Activated CD4-positive, alpha-beta T cell treated with anti-CD3 and anti-CD28 coated beads, Interleukin-2, amount 10 ng/mL, durations not matched to agents 24 days and 14 days (primary cell): ENCODE results near the gene SSTR1. TPM values are rescaled to one million over a fixed set of nuclear protein-coding genes. Genes with fewer than 3 reads are reported as not detected.
"Not testable (repeated sequence)": the region's sequence is repeated elsewhere in the genome, so short reads cannot be mapped to it uniquely, and the experiment has no call there.

Experiments
- DNase-seq: peaks from one replicate; pipeline ENCODE4 v3.0.0; 2022
- H3K27ac Mint-ChIP-seq: one replicate; pipeline ENCODE4 v1.8.0; 2022; ENCODE audit warnings: mild to moderate bottlenecking, mixed read lengths
- H3K27me3 Mint-ChIP-seq: one replicate; pipeline ENCODE4 v1.8.0; 2022; ENCODE audit warnings: mixed read lengths
- H3K36me3 Mint-ChIP-seq: one replicate; pipeline ENCODE4 v1.8.0; 2022; ENCODE audit warnings: low read depth, mild to moderate bottlenecking, mixed read lengths
- H3K4me1 Mint-ChIP-seq: one replicate; pipeline ENCODE4 v1.8.0; 2021; ENCODE audit warnings: mixed read lengths
- H3K4me3 Mint-ChIP-seq: one replicate; pipeline ENCODE4 v1.8.0; 2022; ENCODE audit warnings: mild to moderate bottlenecking, moderate library complexity, mixed read lengths
- H3K9me3 Mint-ChIP-seq: one replicate; pipeline ENCODE4 v1.8.0; 2021; ENCODE audit warnings: mixed read lengths
- intact Hi-C: fragments of 100-400 bp; cut with micrococcal nuclease; formaldehyde crosslinking; loops from one replicate; pipeline ENCODE4 v1.15.1; 2023
- total RNA-seq: library from RNA; stranded (reverse); gene quantifications from 2 replicates; pipeline ENCODE4 v1.2.3, GENCODE V29; 2022

The SSTR1 gene
- total RNA-seq: not detected in 2 replicates

GRCh38 chr14:38207736-38208617, at the start of gene SSTR1:
SSTR1 (plus strand) TSS chr14:38207904; CDS start chr14:38209390, 1,486 bp downstream.
- peaks cover 57% of the 10 kb centered on the region for H3K27me3 Mint-ChIP-seq
- H3K36me3 Mint-ChIP-seq: peaks cover 2% of the 10 kb centered on the region
- H3K9me3 Mint-ChIP-seq: peaks cover 3% of the 10 kb centered on the region
- no peak for DNase-seq
- intact Hi-C loops: no loop called here
- no peak within 1 kb of the TSS for H3K27ac Mint-ChIP-seq
- H3K4me3 Mint-ChIP-seq: no peak within 1 kb of the TSS
- peaks cover 3% of the 10 kb centered on the region for H3K4me1 Mint-ChIP-seq

GRCh38 chr14:38158468-38158867, 49.2 kb upstream of the SSTR1 start:
- no peak overlapping the region for H3K27ac Mint-ChIP-seq
- no peaks in the 10 kb centered on the region for H3K36me3 Mint-ChIP-seq
- intact Hi-C loops: no loop called here
- H3K4me1 Mint-ChIP-seq: no peaks in the 10 kb centered on the region
- no peaks in the 10 kb centered on the region for H3K9me3 Mint-ChIP-seq
- H3K4me3 Mint-ChIP-seq: no peak overlapping the region
- peaks cover 2% of the 10 kb centered on the region for H3K27me3 Mint-ChIP-seq
- no peak for DNase-seq

- intact Hi-C loops: no loop called here
- no peaks in the 10 kb centered on the region for H3K36me3 Mint-ChIP-seq
- H3K27ac Mint-ChIP-seq: no peak overlapping the region
- H3K27me3 Mint-ChIP-seq: no peaks in the 10 kb centered on the region
- DNase-seq: no peak
- no peaks in the 10 kb centered on the region for H3K9me3 Mint-ChIP-seq
- no peaks in the 10 kb centered on the region for H3K4me1 Mint-ChIP-seq
- H3K4me3 Mint-ChIP-seq: no peak overlapping the region
These were observed 39.3 kb upstream of the SSTR1 start for GRCh38 chr14:38168416-38168815.

- Mint-ChIP-seq H3K27me3 (no peaks in the 10 kb centered on the region), H3K4me1 (no peaks in the 10 kb centered on the region), H3K4me3 (no peak overlapping the region), H3K9me3 (peaks cover 4% of the 10 kb centered on the region), H3K36me3 (no peaks in the 10 kb centered on the region), H3K27ac (no peak overlapping the region)
- intact Hi-C loops: no loop called here
- DNase-seq: no peak
These were observed 36.5 kb upstream of the SSTR1 start for GRCh38 chr14:38171197-38171596.

- H3K27me3 Mint-ChIP-seq: no peaks in the 10 kb centered on the region
- H3K4me3 Mint-ChIP-seq: no peak overlapping the region
- H3K4me1 Mint-ChIP-seq: no peaks in the 10 kb centered on the region
- intact Hi-C loops: no loop called here
- no peak for DNase-seq
- H3K9me3 Mint-ChIP-seq: peaks cover 7% of the 10 kb centered on the region
- no peak overlapping the region for H3K27ac Mint-ChIP-seq
- H3K36me3 Mint-ChIP-seq: no peaks in the 10 kb centered on the region
These were observed 33.0 kb upstream of the SSTR1 start for GRCh38 chr14:38174711-38175110.

- intact Hi-C loops: no loop called here
- H3K27me3 Mint-ChIP-seq: no peaks in the 10 kb centered on the region
- H3K27ac Mint-ChIP-seq: no peak overlapping the region
- H3K9me3 Mint-ChIP-seq: peaks cover 7% of the 10 kb centered on the region
- H3K36me3 Mint-ChIP-seq: no peaks in the 10 kb centered on the region
- no peak overlapping the region for H3K4me3 Mint-ChIP-seq
- H3K4me1 Mint-ChIP-seq: no peaks in the 10 kb centered on the region
- no peak for DNase-seq
These were observed 32.0 kb upstream of the SSTR1 start for GRCh38 chr14:38175658-38176057.

GRCh38 chr14:38176379-38176778, 31.3 kb upstream of the SSTR1 start:
- no peak for DNase-seq
- Mint-ChIP-seq H3K27me3 (no peaks in the 10 kb centered on the region), H3K9me3 (peaks cover 7% of the 10 kb centered on the region), H3K27ac (no peak overlapping the region), H3K4me3 (no peak overlapping the region), H3K4me1 (no peaks in the 10 kb centered on the region), H3K36me3 (no peaks in the 10 kb centered on the region)
- intact Hi-C loops: no loop called here

- no peaks in the 10 kb centered on the region for H3K36me3 Mint-ChIP-seq
- peaks cover 3% of the 10 kb centered on the region for H3K9me3 Mint-ChIP-seq
- intact Hi-C loops: no loop called here
- DNase-seq: no peak
- H3K4me1 Mint-ChIP-seq: no peaks in the 10 kb centered on the region
- H3K27me3 Mint-ChIP-seq: no peaks in the 10 kb centered on the region
- no peak overlapping the region for H3K4me3 Mint-ChIP-seq
- no peak overlapping the region for H3K27ac Mint-ChIP-seq
These were observed 23.6 kb upstream of the SSTR1 start for GRCh38 chr14:38184132-38184531.

GRCh38 chr14:38185671-38186070, 22.0 kb upstream of the SSTR1 start:
- no peaks in the 10 kb centered on the region for H3K4me1 Mint-ChIP-seq
- no peak overlapping the region for H3K27ac Mint-ChIP-seq
- H3K27me3 Mint-ChIP-seq: no peaks in the 10 kb centered on the region
- no peak for DNase-seq
- H3K4me3 Mint-ChIP-seq: no peak overlapping the region
- intact Hi-C loops: no loop called here
- peaks cover 3% of the 10 kb centered on the region for H3K9me3 Mint-ChIP-seq
- no peaks in the 10 kb centered on the region for H3K36me3 Mint-ChIP-seq

GRCh38 chr14:38186216-38186615, 21.5 kb upstream of the SSTR1 start:
- Mint-ChIP-seq H3K4me1 (no peaks in the 10 kb centered on the region), H3K27me3 (no peaks in the 10 kb centered on the region), H3K36me3 (no peaks in the 10 kb centered on the region), H3K9me3 (peaks cover 3% of the 10 kb centered on the region), H3K27ac (no peak overlapping the region), H3K4me3 (no peak overlapping the region)
- intact Hi-C loops: no loop called here
- no peak for DNase-seq

GRCh38 chr14:38187528-38187927, 20.2 kb upstream of the SSTR1 start:
- H3K4me1 Mint-ChIP-seq: no peaks in the 10 kb centered on the region

GRCh38 chr14:38189930-38190726, 17.6 kb upstream of the SSTR1 start:
- H3K27ac Mint-ChIP-seq: no peak overlapping the region
- H3K4me3 Mint-ChIP-seq: no peak overlapping the region
- no peaks in the 10 kb centered on the region for H3K36me3 Mint-ChIP-seq
- intact Hi-C loops: no loop called here
- no peak for DNase-seq
- H3K9me3 Mint-ChIP-seq: peaks cover 3% of the 10 kb centered on the region
- H3K27me3 Mint-ChIP-seq: no peaks in the 10 kb centered on the region
- no peaks in the 10 kb centered on the region for H3K4me1 Mint-ChIP-seq

More at GRCh38 chr14:38187528-38187927, 20.2 kb upstream of the SSTR1 start:
- intact Hi-C loops: no loop called here
- H3K9me3 Mint-ChIP-seq: peaks cover 3% of the 10 kb centered on the region
- H3K4me3 Mint-ChIP-seq: no peak overlapping the region
- no peaks in the 10 kb centered on the region for H3K36me3 Mint-ChIP-seq
- no peak for DNase-seq
- no peaks in the 10 kb centered on the region for H3K27me3 Mint-ChIP-seq
- no peak overlapping the region for H3K27ac Mint-ChIP-seq

GRCh38 chr14:38190846-38191245, 16.9 kb upstream of the SSTR1 start:
- DNase-seq, H3K27me3 Mint-ChIP-seq, H3K4me1 Mint-ChIP-seq, H3K4me3 Mint-ChIP-seq, H3K36me3 Mint-ChIP-seq, intact Hi-C loops, H3K9me3 Mint-ChIP-seq, H3K27ac Mint-ChIP-seq: not testable (repeated sequence)

GRCh38 chr14:38191491-38191890, 16.2 kb upstream of the SSTR1 start:
- H3K27me3 Mint-ChIP-seq, DNase-seq, H3K4me1 Mint-ChIP-seq, H3K9me3 Mint-ChIP-seq, H3K27ac Mint-ChIP-seq, H3K4me3 Mint-ChIP-seq, intact Hi-C loops, H3K36me3 Mint-ChIP-seq: not testable (repeated sequence)
